Endothelial cell of umbilical vein (primary cell): ENCODE data around the gene PSMD10.

ENCODE experiments used
- CTCF ChIP-seq, 2 donors: IDR thresholded peaks; 1 replicate in 1 of 2; 2 replicates in 1 of 2; pipeline ENCODE4 v1.5.1; 2011; ENCODE audit warnings: low read length in 2 of 2, mild to moderate bottlenecking in 2 of 2, moderate library complexity in 2 of 2, control low read depth in 1 of 2, inconsistent platforms in 1 of 2, low read depth in 1 of 2; ENCODE audit not compliant: insufficient read depth in 1 of 2; ENCODE audit errors: extremely low read depth in 1 of 2
- EZH2 ChIP-seq: IDR thresholded peaks from 2 replicates; pipeline ENCODE4 v1.6.1; 2012; ENCODE audit warnings: borderline replicate concordance, low read depth, mild to moderate bottlenecking, moderate library complexity, low read length, inconsistent platforms; ENCODE audit not compliant: severe bottlenecking
- FOS ChIP-seq: IDR thresholded peaks from 2 replicates; pipeline ENCODE4 v1.6.1; 2011; ENCODE audit warnings: mild to moderate bottlenecking, low read length, moderate library complexity, borderline replicate concordance; ENCODE audit not compliant: insufficient read depth
- GATA2 ChIP-seq: IDR thresholded peaks from 2 replicates; pipeline ENCODE4 v1.7.0; 2011; ENCODE audit warnings: low read depth, mild to moderate bottlenecking, moderate library complexity, mixed read lengths, low read length; ENCODE audit not compliant: insufficient read length, insufficient read depth
- JUN ChIP-seq: IDR thresholded peaks from 2 replicates; pipeline ENCODE4 v1.6.1; 2011; ENCODE audit warnings: borderline replicate concordance, low read depth; ENCODE audit not compliant: insufficient read length, insufficient read depth
- MAX ChIP-seq: IDR thresholded peaks from 2 replicates; pipeline ENCODE4 v1.6.1; 2011; ENCODE audit not compliant: insufficient read depth, insufficient read length
- MYC ChIP-seq: IDR thresholded peaks from one replicate; pipeline ENCODE4 v1.6.1; 2011; ENCODE audit warnings: mild to moderate bottlenecking, low read depth, low read length
- POLR2A ChIP-seq: IDR thresholded peaks from 2 replicates; pipeline ENCODE4 v1.6.1; 2012; ENCODE audit warnings: low read depth, mild to moderate bottlenecking, control low read depth, low read length
- POLR2AphosphoS5 ChIP-seq: IDR thresholded peaks from 2 replicates; pipeline ENCODE4 v1.6.1; 2012; ENCODE audit warnings: low read depth, mild to moderate bottlenecking, control low read depth, low read length, moderate library complexity; ENCODE audit not compliant: insufficient read depth

- TF ChIP-seq MYC (no peak), EZH2 (no peak), CTCF (IDR thresholded peaks at IDR 0.05; ENCODE audit: extremely low read depth in 1 of 2, insufficient read depth in 1 of 2, low read depth in 1 of 2, low read length in 2 of 2) (peak; percentile 47 to 48), POLR2A (no peak), JUN (no peak), MAX (no peak), POLR2AphosphoS5 (no peak), FOS (no peak), GATA2 (no peak)
Measured at GRCh38 chrX:108138814-108139702, 47.7 kb upstream of the PSMD10 start.
